K562 (cell line): Measurements from ENCODE around the gene MCOLN2.

Experiments
- BRD4 ChIP-seq: fragments of 200-600 bp; sonication (generic); IDR thresholded peaks from 2 replicates; pipeline ENCODE4 v1.6.1; 2017; ENCODE audit warnings: inconsistent platforms
- EP300 ChIP-seq: IDR thresholded peaks from 2 replicates; pipeline ENCODE4 v1.6.1; 2012; ENCODE audit warnings: low read length, improper control_type of control experiment
- FOXM1 ChIP-seq, 2 experiments: fragments of 450-650 bp in 1 of 2; sonication (generic) in 1 of 2; formaldehyde crosslinking in 1 of 2; IDR thresholded peaks; 2 replicates each; pipeline versions ENCODE4 v1.6.1 to v1.9.0; 2017 to 2022; ENCODE audit warnings: low read depth in 2 of 2, mild to moderate bottlenecking in 2 of 2, missing genetic modification reagents in 1 of 2, moderate library complexity in 1 of 2
- KLF6 ChIP-seq: fragments of 250-450 bp; sonication (Bioruptor Pico); IDR thresholded peaks from 2 replicates; pipeline ENCODE4 v1.4.0; 2020; ENCODE audit warnings: mild to moderate bottlenecking, moderate library complexity, borderline replicate concordance
- NFE2L1 ChIP-seq: fragments of 450-650 bp; IDR thresholded peaks from 2 replicates; pipeline ENCODE4 v1.6.1; 2016; ENCODE audit warnings: missing genetic modification characterization, low read depth, mild to moderate bottlenecking, missing compliant biosample characterization, moderate library complexity, borderline replicate concordance
- SMC3 ChIP-seq: conservative IDR thresholded peaks from 2 replicates; pipeline ENCODE4 v1.6.1; 2011; ENCODE audit warnings: low read depth, low read length, improper control_type of control experiment; ENCODE audit not compliant: insufficient read depth
- TCF7L2 ChIP-seq: fragments of 150-350 bp; IDR thresholded peaks from 2 replicates; pipeline ENCODE4 v1.6.1; 2016; ENCODE audit warnings: low read depth, mild to moderate bottlenecking, low read length, moderate library complexity
- TF ChIP-seq, protein P1 (sequence below), 3 experiments: IDR thresholded peaks in 2 of 3; conservative IDR thresholded peaks in 1 of 3; 2 replicates each; pipeline ENCODE4 v1.5.1; 2011 to 2012; ENCODE audit warnings: low read length in 3 of 3, mild to moderate bottlenecking in 3 of 3, control low read depth in 2 of 3, improper control_type of control experiment in 1 of 3, inconsistent platforms in 1 of 3, low read depth in 1 of 3, mixed read lengths in 1 of 3, moderate library complexity in 1 of 3; ENCODE audit not compliant: insufficient read depth in 2 of 3
- TF ChIP-seq, protein P2 (sequence below): fragments of 450-650 bp; IDR thresholded peaks from 2 replicates; pipeline ENCODE4 v1.6.1; 2016

DNA sequence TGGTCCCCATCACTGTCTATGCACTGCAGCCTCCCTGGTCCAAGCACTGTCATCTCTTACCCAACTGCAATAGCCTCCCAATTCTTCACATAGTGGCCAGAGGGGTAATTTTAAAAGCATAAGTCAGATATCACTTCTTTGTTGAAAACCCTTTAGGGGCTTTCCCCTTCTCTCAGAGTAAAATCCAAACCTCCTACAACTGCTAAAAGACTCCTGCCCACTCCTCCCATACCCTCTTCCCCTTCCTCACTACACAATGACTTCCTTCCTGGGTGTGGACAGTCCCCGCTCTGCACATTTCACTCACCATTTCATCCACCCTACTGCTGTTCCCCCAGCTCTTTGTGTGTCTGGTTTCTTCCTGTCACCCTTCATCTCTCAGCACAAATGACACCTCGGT lies 8.3 kb downstream of the MCOLN2 start:
- TF ChIP-seq NFE2L1 (tag) (no peak), SMC3 (no peak), KLF6 (no peak), TCF7L2 (no peak), EP300 (no peak), FOXM1 (IDR thresholded peaks at IDR 0.05; ENCODE audit: low read depth) (no peak), FOXM1 (CRISPR knock-in tag; IDR thresholded peaks at IDR 0.05; ENCODE audit: low read depth) (no peak), BRD4 (no peak)
- TF ChIP-seq, protein P1, sequence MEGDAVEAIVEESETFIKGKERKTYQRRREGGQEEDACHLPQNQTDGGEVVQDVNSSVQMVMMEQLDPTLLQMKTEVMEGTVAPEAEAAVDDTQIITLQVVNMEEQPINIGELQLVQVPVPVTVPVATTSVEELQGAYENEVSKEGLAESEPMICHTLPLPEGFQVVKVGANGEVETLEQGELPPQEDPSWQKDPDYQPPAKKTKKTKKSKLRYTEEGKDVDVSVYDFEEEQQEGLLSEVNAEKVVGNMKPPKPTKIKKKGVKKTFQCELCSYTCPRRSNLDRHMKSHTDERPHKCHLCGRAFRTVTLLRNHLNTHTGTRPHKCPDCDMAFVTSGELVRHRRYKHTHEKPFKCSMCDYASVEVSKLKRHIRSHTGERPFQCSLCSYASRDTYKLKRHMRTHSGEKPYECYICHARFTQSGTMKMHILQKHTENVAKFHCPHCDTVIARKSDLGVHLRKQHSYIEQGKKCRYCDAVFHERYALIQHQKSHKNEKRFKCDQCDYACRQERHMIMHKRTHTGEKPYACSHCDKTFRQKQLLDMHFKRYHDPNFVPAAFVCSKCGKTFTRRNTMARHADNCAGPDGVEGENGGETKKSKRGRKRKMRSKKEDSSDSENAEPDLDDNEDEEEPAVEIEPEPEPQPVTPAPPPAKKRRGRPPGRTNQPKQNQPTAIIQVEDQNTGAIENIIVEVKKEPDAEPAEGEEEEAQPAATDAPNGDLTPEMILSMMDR (IDR thresholded peaks at IDR 0.05 in 2 of 3, conservative IDR thresholded peaks at IDR 0.05 in 1 of 3; ENCODE audit: insufficient read depth in 2 of 3, low read depth in 1 of 3, low read length in 3 of 3), result no peak
- TF ChIP-seq, protein P2, sequence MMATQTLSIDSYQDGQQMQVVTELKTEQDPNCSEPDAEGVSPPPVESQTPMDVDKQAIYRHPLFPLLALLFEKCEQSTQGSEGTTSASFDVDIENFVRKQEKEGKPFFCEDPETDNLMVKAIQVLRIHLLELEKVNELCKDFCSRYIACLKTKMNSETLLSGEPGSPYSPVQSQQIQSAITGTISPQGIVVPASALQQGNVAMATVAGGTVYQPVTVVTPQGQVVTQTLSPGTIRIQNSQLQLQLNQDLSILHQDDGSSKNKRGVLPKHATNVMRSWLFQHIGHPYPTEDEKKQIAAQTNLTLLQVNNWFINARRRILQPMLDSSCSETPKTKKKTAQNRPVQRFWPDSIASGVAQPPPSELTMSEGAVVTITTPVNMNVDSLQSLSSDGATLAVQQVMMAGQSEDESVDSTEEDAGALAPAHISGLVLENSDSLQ, result no peak
